Measurements from ENCODE around the gene BICD2. TPM values are rescaled to one million over a fixed set of nuclear protein-coding genes. Genes with fewer than 3 reads are reported as not detected.
"Not testable (repeated sequence)": the region's sequence is repeated elsewhere in the genome, so short reads cannot be mapped to it uniquely, and the experiment has no call there.

Gene BICD2
- 34.8 and 35.4 TPM in 2 replicates for total RNA-seq
- long read RNA-seq, partial matches to known transcripts: 8 of 17 reads
- long read RNA-seq, other reads (novel, unspliced or antisense): 9 of 17 reads

- DNase-seq (ENCODE audit: extremely low spot score, unreplicated experiment): no peak
- Mint-ChIP-seq H3K4me3 (ENCODE audit: unreplicated experiment) (peak within 1 kb of the TSS; percentile 93), H3K36me3 (ENCODE audit: unreplicated experiment) (no peaks in the 10 kb centered on the region), H3K9me3 (ENCODE audit: unreplicated experiment) (no peaks in the 10 kb centered on the region), H3K27ac (ENCODE audit: unreplicated experiment) (peak within 1 kb of the TSS; percentile 93), H3K27me3 (ENCODE audit: unreplicated experiment) (peaks cover 6% of the 10 kb centered on the region), H3K4me1 (ENCODE audit: unreplicated experiment) (peaks cover 33% of the 10 kb centered on the region)
- no peak for TF ChIP-seq CTCF (IDR thresholded peaks at IDR 0.05)
Measured at GRCh38 chr9:92764381-92764987, at the start of gene BICD2. Gene BICD2 (minus strand): TSS chr9:92764833. CDS start chr9:92764744, 89 bp downstream.

GRCh38 chr9:92809629-92810326, 45.1 kb upstream of the BICD2 start:
- not testable (repeated sequence) for H3K4me1 Mint-ChIP-seq (ENCODE audit: unreplicated experiment); H3K36me3 Mint-ChIP-seq (ENCODE audit: unreplicated experiment); H3K9me3 Mint-ChIP-seq (ENCODE audit: unreplicated experiment); H3K27ac Mint-ChIP-seq (ENCODE audit: unreplicated experiment); DNase-seq (ENCODE audit: extremely low spot score, unreplicated experiment)
- Mint-ChIP-seq H3K4me3 (ENCODE audit: unreplicated experiment) (peak overlapping the region; percentile 76), H3K27me3 (ENCODE audit: unreplicated experiment) (peaks cover 66% of the 10 kb centered on the region)

GRCh38 chr9:92808726-92809451, 44.3 kb upstream of the BICD2 start:
- no peaks in the 10 kb centered on the region for H3K9me3 Mint-ChIP-seq (ENCODE audit: unreplicated experiment)
- TF ChIP-seq CTCF (IDR thresholded peaks at IDR 0.05): peak; percentile 46
- peak; percentile 93 for DNase-seq (ENCODE audit: extremely low spot score, unreplicated experiment)
- peaks cover 7% of the 10 kb centered on the region for H3K4me1 Mint-ChIP-seq (ENCODE audit: unreplicated experiment)
- H3K27ac Mint-ChIP-seq (ENCODE audit: unreplicated experiment): no peak overlapping the region
- no peaks in the 10 kb centered on the region for H3K36me3 Mint-ChIP-seq (ENCODE audit: unreplicated experiment)
- peaks cover 60% of the 10 kb centered on the region for H3K27me3 Mint-ChIP-seq (ENCODE audit: unreplicated experiment)
- H3K4me3 Mint-ChIP-seq (ENCODE audit: unreplicated experiment): peak overlapping the region; percentile 76

GRCh38 chr9:92807757-92808725, 43.4 kb upstream of the BICD2 start:
- Mint-ChIP-seq H3K9me3 (ENCODE audit: unreplicated experiment) (no peaks in the 10 kb centered on the region), H3K27ac (ENCODE audit: unreplicated experiment) (no peak overlapping the region), H3K36me3 (ENCODE audit: unreplicated experiment) (no peaks in the 10 kb centered on the region), H3K4me3 (ENCODE audit: unreplicated experiment) (no peak overlapping the region), H3K27me3 (ENCODE audit: unreplicated experiment) (peaks cover 52% of the 10 kb centered on the region), H3K4me1 (ENCODE audit: unreplicated experiment) (peaks cover 7% of the 10 kb centered on the region)
- no peak for TF ChIP-seq CTCF (IDR thresholded peaks at IDR 0.05)
- DNase-seq (ENCODE audit: extremely low spot score, unreplicated experiment): no peak
